K562 (cell line): ENCODE data around the gene GRIN2A. TPM values are rescaled to one million over a fixed set of nuclear protein-coding genes. Genes with fewer than 3 reads are reported as not detected.

Experiments
- ATAC-seq: fragments of 200-7000 bp; cut with Tn5 transposase; 3 replicates; pipeline ENCODE4 v1.9.1; 2020; ENCODE audit warnings: moderate library complexity
- BruUV-seq: library from RNA; stranded (reverse); fragments of 400-500 nt; replicated peaks from 2 replicates; lab custom pipeline; 2021; lab: Mats Ljungman, UMichigan
- CTCF ChIA-PET: fragments of 300-600 bp; formaldehyde crosslinking; extraction: SDS; loops from one replicate; lab custom pipeline; 2021; ENCODE audit warnings: low intra/inter-chr PET ratio; lab: Yijun Ruan, JAX
- POLR2A ChIA-PET: fragments of 300-600, 350-650 bp; sonication (Branson Sonifier 250); formaldehyde crosslinking; extraction: SDS; loops from one replicate; lab custom pipeline; 2021; ENCODE audit warnings: antibody characterized with exemption, inconsistent platforms; lab: Yijun Ruan, JAX
- DNase-seq, 4 experiments: peaks; one replicate each; pipeline versions ENCODE4 v3.0.0 to v3.0.0-alpha.2; 2011 to 2018; ENCODE audit warnings: low spot score in 3 of 4, mixed read lengths in 3 of 4; ENCODE audit errors: extremely low read depth in 1 of 4
- FAIRE-seq: peaks from 2 replicates; lab custom pipeline; 2011; peaks lifted over from hg19 to GRCh38; lab: Jason Lieb, UNC
- H2AFZ ChIP-seq: 2 replicates; pipeline ENCODE4 v1.6.0; 2011; ENCODE audit warnings: low read depth, low read length, control low read depth, inconsistent platforms
- H3K27ac ChIP-seq: fragments of 200-600 bp; 3 replicates; pipeline ENCODE4 v1.8.0; 2011; ENCODE audit warnings: low read depth, mild to moderate bottlenecking, control low read depth, inconsistent platforms, low read length, moderate library complexity, mixed read lengths; ENCODE audit errors: extremely low read depth
- H3K27me3 ChIP-seq, 2 experiments: fragments of 300-600 bp in 1 of 2; 2 replicates in 1 of 2; 3 replicates in 1 of 2; pipeline versions ENCODE4 v1.6.0 to v1.8.0; 2011; ENCODE audit warnings: inconsistent platforms in 2 of 2, low read length in 2 of 2, mild to moderate bottlenecking in 1 of 2, mixed read lengths in 1 of 2, moderate library complexity in 1 of 2; ENCODE audit not compliant: control insufficient read depth in 2 of 2, insufficient read depth in 2 of 2
- H3K36me3 ChIP-seq: fragments of 300-600 bp; 3 replicates; pipeline ENCODE4 v1.8.0; 2011; ENCODE audit warnings: mild to moderate bottlenecking, low read length, inconsistent platforms; ENCODE audit not compliant: control insufficient read depth, insufficient read depth
- H3K4me1 ChIP-seq, 2 experiments: fragments of 200-600 bp in 1 of 2; replicated peaks in 1 of 2; 2 replicates in 1 of 2; 3 replicates in 1 of 2; pipeline versions ENCODE4 v1.5.1 to v1.8.0; 2011; ENCODE audit warnings: inconsistent platforms in 2 of 2, low read length in 2 of 2, mild to moderate bottlenecking in 1 of 2, mixed read lengths in 1 of 2, moderate library complexity in 1 of 2; ENCODE audit not compliant: control insufficient read depth in 2 of 2, insufficient read depth in 2 of 2
- H3K4me2 ChIP-seq: 2 replicates; pipeline ENCODE4 v1.6.1; 2011; ENCODE audit warnings: low read length, control low read depth, inconsistent platforms, mixed read lengths; ENCODE audit not compliant: insufficient read depth
- H3K4me3 ChIP-seq: fragments of 200-600 bp; sonication (generic), shearing (Covaris generic); 2 replicates; pipeline ENCODE4 v1.5.1; 2016; ENCODE audit warnings: control low read depth, inconsistent platforms
- H3K79me2 ChIP-seq: fragments of 200-600 bp; 3 replicates; pipeline ENCODE4 v1.8.0; 2011; ENCODE audit warnings: low read length, inconsistent platforms; ENCODE audit not compliant: control insufficient read depth, insufficient read depth
- H3K9ac ChIP-seq, 2 experiments: 2 replicates each; pipeline versions ENCODE4 v1.6.0 to v1.6.1; 2011; ENCODE audit warnings: low read depth in 2 of 2, low read length in 2 of 2, control low read depth in 1 of 2, inconsistent platforms in 1 of 2, mild to moderate bottlenecking in 1 of 2, mixed read lengths in 1 of 2; ENCODE audit not compliant: insufficient read depth in 1 of 2
- H3K9me1 ChIP-seq: one replicate; pipeline ENCODE4 v1.6.0; 2011; ENCODE audit warnings: inconsistent platforms, mild to moderate bottlenecking, low read length, moderate library complexity; ENCODE audit not compliant: control insufficient read depth, insufficient read depth
- H3K9me3 ChIP-seq: replicated peaks from 2 replicates; pipeline ENCODE4 v1.5.1; 2011; ENCODE audit warnings: low read depth, low read length, inconsistent platforms; ENCODE audit not compliant: control insufficient read depth, insufficient read depth
- H4K20me1 ChIP-seq: replicated peaks from 2 replicates; pipeline ENCODE4 v1.6.1; 2011; ENCODE audit warnings: low read length, inconsistent platforms, mixed read lengths; ENCODE audit not compliant: control insufficient read depth, insufficient read depth
- CCAR2 ChIP-seq: fragments of 200-400 bp; formaldehyde crosslinking; IDR thresholded peaks from 2 replicates; pipeline ENCODE4 v1.6.1; 2017; ENCODE audit warnings: mild to moderate bottlenecking, low read depth, low read length
- E2F1 ChIP-seq: sonication (generic); formaldehyde crosslinking; IDR thresholded peaks from 2 replicates; pipeline ENCODE4 v1.8.1; 2023; ENCODE audit warnings: mild to moderate bottlenecking, missing genetic modification reagents, moderate library complexity
- EP300 ChIP-seq: IDR thresholded peaks from 2 replicates; pipeline ENCODE4 v1.6.1; 2012; ENCODE audit warnings: low read length, improper control_type of control experiment
- HMG20A ChIP-seq: fragments of 450-650 bp; formaldehyde crosslinking; conservative IDR thresholded peaks from 2 replicates; pipeline ENCODE4 v1.4.0; 2020; ENCODE audit warnings: mild to moderate bottlenecking, mixed read lengths
- ID3 ChIP-seq, 2 experiments: fragments of 250-450 bp in 1 of 2; fragments of 450-650 bp in 1 of 2; sonication (Bioruptor Pico) in 1 of 2; IDR thresholded peaks; 2 replicates each; pipeline versions ENCODE4 v1.6.1 to v1.8.0; 2016 to 2021; ENCODE audit warnings: mild to moderate bottlenecking in 2 of 2, moderate library complexity in 2 of 2, missing compliant biosample characterization in 1 of 2, missing genetic modification characterization in 1 of 2
- NFXL1 ChIP-seq: fragments of 450-650 bp; formaldehyde crosslinking; IDR thresholded peaks from 2 replicates; pipeline ENCODE4 v1.4.0; 2021; ENCODE audit warnings: mild to moderate bottlenecking
- RBM17 ChIP-seq: fragments of 200-400 bp; formaldehyde crosslinking; IDR thresholded peaks from 2 replicates; pipeline ENCODE4 v1.6.1; 2017; ENCODE audit warnings: low read depth, mild to moderate bottlenecking, low read length, borderline replicate concordance
- RFX5 ChIP-seq: IDR thresholded peaks from 2 replicates; pipeline ENCODE4 v1.6.1; 2011; ENCODE audit warnings: low read depth, mild to moderate bottlenecking, improper control_type of control experiment, low read length
- SIN3A ChIP-seq, 2 experiments: fragments of 150-350 bp in 1 of 2; IDR thresholded peaks; 2 replicates each; pipeline ENCODE4 v1.6.1; 2011 to 2016; ENCODE audit warnings: borderline replicate concordance in 2 of 2, low read depth in 2 of 2, low read length in 2 of 2, mild to moderate bottlenecking in 2 of 2, moderate library complexity in 2 of 2; ENCODE audit not compliant: control insufficient read depth in 1 of 2
- STAG1 ChIP-seq: sonication (generic); formaldehyde crosslinking; IDR thresholded peaks from 2 replicates; pipeline ENCODE4 v1.5.0; 2020; ENCODE audit warnings: missing genetic modification reagents, borderline replicate concordance
- TBP ChIP-seq: optimal IDR thresholded peaks from 2 replicates; pipeline ENCODE3; 2011; ENCODE audit warnings: low read depth, low read length, improper control_type of control experiment
- ZFP1 ChIP-seq: fragments of 450-650 bp; formaldehyde crosslinking; IDR thresholded peaks from 2 replicates; pipeline ENCODE4 v1.4.0; 2020; ENCODE audit warnings: mild to moderate bottlenecking, mixed read lengths
- ZNF436 ChIP-seq: fragments of 250-450, 450-650 bp; sonication (Bioruptor Pico); formaldehyde crosslinking; IDR thresholded peaks from 2 replicates; pipeline ENCODE4 v1.7.0; 2020; ENCODE audit warnings: mild to moderate bottlenecking
- ZNF717 ChIP-seq: fragments of 250-450 bp; sonication (Bioruptor Pico); IDR thresholded peaks from 2 replicates; pipeline ENCODE4 v1.5.0; 2021
- WGBS: fragments of 100-300 bp; shearing (Covaris generic); methylation state at CpG from one replicate; pipeline ENCODE4 v1.1.6; 2016; ENCODE audit warnings: low coverage, mixed read lengths; ENCODE audit not compliant: insufficient coverage; ENCODE audit errors: missing lambda C conversion rate; 5-methylcytosine and 5-hydroxymethylcytosine counted together
- in situ Hi-C: fragments of 300-500 bp; cut with MboI; formaldehyde crosslinking; loops from 4 replicates; pipeline ENCODE4 v1.15.0; 2018; ENCODE audit warnings: inconsistent platforms, mixed read lengths
- intact Hi-C: fragments of 100-400 bp; cut with micrococcal nuclease; formaldehyde crosslinking; loops from 2 replicates; pipeline ENCODE4 v1.14.2; 2022
- polyA plus RNA-seq, 8 experiments: library from polyadenylated mRNA; depleted of rRNA in 4 of 8; stranded (reverse) in 5 of 8; unstranded in 3 of 8; fragments of >200 nt; fragmentation: Nextera tagmentation in 2 of 8; fragmentation: Illumina TruSeq in 1 of 8; extraction: Ambion mirVana in 2 of 8; extraction: Trizol in 1 of 8; gene quantifications; 2 replicates each; pipeline versions ENCODE4 v1.2.1 to v1.2.3, GENCODE V29; 2011 to 2014; ENCODE audit warnings: inconsistent platforms in 1 of 8, missing spikeins in 1 of 8
- total RNA-seq, 7 experiments: library from RNA; depleted of rRNA in 6 of 7; stranded (reverse); fragments of >200 nt in 6 of 7; fragmentation: Illumina TruSeq in 2 of 7; extraction: Trizol in 2 of 7; gene quantifications; 2 replicates each; pipeline versions ENCODE4 v1.2.1 to v1.2.3, GENCODE V29; 2011 to 2021; ENCODE audit warnings: low replicate concordance in 1 of 7

Gene GRIN2A
- total and polyA plus RNA-seq, 9 of the 15 experiments (the other 6 are each of a cell fraction or from before 2014, with no cell fraction given) = not detected

- H3K27ac ChIP-seq = no peak overlapping the region
- in situ Hi-C loops = no loop called here
- 0% methylated on average over 5 of the region's 5 CpGs for WGBS
- BruUV-seq = no TSS peak
- no peak overlapping the region for H3K4me2 ChIP-seq
- no peaks in the 10 kb centered on the region for H3K79me2 ChIP-seq
- intact Hi-C loops = no loop called here
- FAIRE-seq (no peak), DNase-seq (no peak), ATAC-seq (no peak)
- no peak overlapping the region for H3K4me3 ChIP-seq
- no peaks in the 10 kb centered on the region for H3K4me1 ChIP-seq
- TF ChIP-seq RFX5 (no peak), CCAR2 (no peak), E2F1 (CRISPR knock-in tag) (no peak), EP300 (no peak), NFXL1 (CRISPR knock-in tag) (no peak), ZNF436 (CRISPR knock-in tag) (no peak), ID3 (CRISPR knock-in tag; IDR thresholded peaks at IDR 0.05) (no peak), ID3 (tag; IDR thresholded peaks at IDR 0.05) (no peak), ZFP1 (CRISPR knock-in tag) (no peak), HMG20A (CRISPR knock-in tag) (no peak), SIN3A (IDR thresholded peaks at IDR 0.05; ENCODE audit: borderline replicate concordance in 2 of 2, control insufficient read depth in 1 of 2, low read depth in 2 of 2, low read length in 2 of 2) (no peak), STAG1 (CRISPR knock-in tag) (no peak), TBP (no peak), RBM17 (no peak), ZNF717 (CRISPR knock-in tag) (no peak)
- H3K36me3 ChIP-seq = no peaks in the 10 kb centered on the region
- H3K9ac ChIP-seq = no peak overlapping the region
- CTCF ChIA-PET = no interaction called here
- no peaks in the 10 kb centered on the region for H3K9me3 ChIP-seq
- no peaks in the 10 kb centered on the region for H4K20me1 ChIP-seq
- no peak overlapping the region for H2AFZ ChIP-seq
- POLR2A ChIA-PET = interaction anchor here (0.7 kb wide), 1 partner anchor 18 kb away, joined by 3 read pairs; no protein-coding TSS in a partner anchor
- no peaks in the 10 kb centered on the region for H3K9me1 ChIP-seq
- peaks cover 3 to 16% of the 10 kb centered on the region in 2 experiments; a peak in 3 of 5 replicates for H3K27me3 ChIP-seq
These were observed 148.7 kb downstream of the GRIN2A start for GRCh38 chr16:10033556-10033955.
